A673 (cell line): ENCODE measurements around the gene ARID5B.

Experiments used
- EZH2 ChIP-seq: fragments of 200-600 bp; sonication (generic); IDR thresholded peaks from 2 replicates; pipeline ENCODE4 v1.6.1; 2017; ENCODE audit warnings: borderline replicate concordance, low read depth, mild to moderate bottlenecking, mixed read lengths, antibody characterized with exemption, low read length; ENCODE audit not compliant: poor library complexity, severe bottlenecking
- TF ChIP-seq, protein P1 (sequence below): fragments of 300-800, 200-600 bp; sonication (generic); conservative IDR thresholded peaks from 2 replicates; pipeline ENCODE4 v1.5.1; 2017; ENCODE audit warnings: low read depth, mild to moderate bottlenecking, antibody characterized with exemption, low read length, moderate library complexity, mixed read lengths

DNA sequence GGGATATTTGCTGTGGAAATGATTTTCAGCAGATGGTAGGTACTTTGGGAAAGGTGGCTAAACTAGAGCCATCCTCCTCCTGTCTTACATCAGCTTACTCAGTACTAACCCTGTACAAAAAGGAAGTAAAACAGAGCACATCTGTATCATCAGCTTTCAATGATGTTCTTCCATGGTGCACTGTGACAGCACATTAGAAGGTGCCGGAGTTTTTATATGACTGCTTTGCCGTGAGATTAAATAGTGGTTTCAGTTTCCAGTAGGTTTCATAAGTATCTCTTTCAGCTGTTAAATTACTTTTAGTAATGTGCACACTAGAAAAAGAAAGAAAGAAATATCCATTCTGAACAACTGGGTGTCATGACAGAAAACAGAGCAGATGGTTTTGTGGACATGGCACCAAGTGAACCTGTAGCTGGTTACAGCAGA lies 86.5 kb downstream of the ARID5B start:
- TF ChIP-seq, protein P1, sequence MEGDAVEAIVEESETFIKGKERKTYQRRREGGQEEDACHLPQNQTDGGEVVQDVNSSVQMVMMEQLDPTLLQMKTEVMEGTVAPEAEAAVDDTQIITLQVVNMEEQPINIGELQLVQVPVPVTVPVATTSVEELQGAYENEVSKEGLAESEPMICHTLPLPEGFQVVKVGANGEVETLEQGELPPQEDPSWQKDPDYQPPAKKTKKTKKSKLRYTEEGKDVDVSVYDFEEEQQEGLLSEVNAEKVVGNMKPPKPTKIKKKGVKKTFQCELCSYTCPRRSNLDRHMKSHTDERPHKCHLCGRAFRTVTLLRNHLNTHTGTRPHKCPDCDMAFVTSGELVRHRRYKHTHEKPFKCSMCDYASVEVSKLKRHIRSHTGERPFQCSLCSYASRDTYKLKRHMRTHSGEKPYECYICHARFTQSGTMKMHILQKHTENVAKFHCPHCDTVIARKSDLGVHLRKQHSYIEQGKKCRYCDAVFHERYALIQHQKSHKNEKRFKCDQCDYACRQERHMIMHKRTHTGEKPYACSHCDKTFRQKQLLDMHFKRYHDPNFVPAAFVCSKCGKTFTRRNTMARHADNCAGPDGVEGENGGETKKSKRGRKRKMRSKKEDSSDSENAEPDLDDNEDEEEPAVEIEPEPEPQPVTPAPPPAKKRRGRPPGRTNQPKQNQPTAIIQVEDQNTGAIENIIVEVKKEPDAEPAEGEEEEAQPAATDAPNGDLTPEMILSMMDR: no peak
- no peak for TF ChIP-seq EZH2
